WTC11 (cell line): Measurements from ENCODE around the gene ANKRD17. TPM values are rescaled to one million over a fixed set of nuclear protein-coding genes. Genes with fewer than 3 reads are reported as not detected.

Experiments used
- ATAC-seq: fragments of 200-7000 bp; cut with Tn5 transposase; 2 replicates; pipeline ENCODE4 v1.10.0; 2021; ENCODE audit warnings: mild to moderate bottlenecking, moderate library complexity
- CTCF ChIA-PET: fragments of 300-600 bp; sonication (Branson Sonifier 250); formaldehyde crosslinking; loops from one replicate; lab custom pipeline; 2021; ENCODE audit warnings: antibody characterized with exemption; lab: Charles Lee
- POLR2A ChIA-PET: fragments of 350-600 bp; sonication (Branson Sonifier 250); formaldehyde crosslinking; loops from one replicate; lab custom pipeline; 2021; ENCODE audit warnings: antibody characterized with exemption; lab: Charles Lee
- DNase-seq: peaks from one replicate; pipeline ENCODE4 v3.0.0; 2021; ENCODE audit warnings: low spot score
- H3K27ac Mint-ChIP-seq: 2 replicates; pipeline ENCODE4 v1.8.0; 2021; ENCODE audit warnings: mixed read lengths
- H3K27me3 Mint-ChIP-seq: 2 replicates; pipeline ENCODE4 v1.8.0; 2021; ENCODE audit warnings: low read depth, mild to moderate bottlenecking, moderate library complexity, mixed read lengths
- H3K36me3 Mint-ChIP-seq: 2 replicates; pipeline ENCODE4 v1.8.0; 2021; ENCODE audit warnings: mixed read lengths
- H3K4me1 Mint-ChIP-seq: 2 replicates; pipeline ENCODE4 v1.8.0; 2022; ENCODE audit warnings: mixed read lengths
- H3K4me3 Mint-ChIP-seq: 2 replicates; pipeline ENCODE4 v1.8.0; 2021; ENCODE audit warnings: mild to moderate bottlenecking, moderate library complexity, mixed read lengths
- H3K9me3 Mint-ChIP-seq: 2 replicates; pipeline ENCODE4 v1.8.0; 2021; ENCODE audit warnings: mixed read lengths
- ESRRA ChIP-seq: sonication (generic); formaldehyde crosslinking; IDR thresholded peaks from 2 replicates; pipeline ENCODE4 v1.8.1; 2022; ENCODE audit warnings: mild to moderate bottlenecking, missing genetic modification reagents, borderline replicate concordance
- FOXJ3 ChIP-seq: sonication (generic); formaldehyde crosslinking; IDR thresholded peaks from 2 replicates; pipeline ENCODE4 v1.9.0; 2021; ENCODE audit warnings: missing genetic modification reagents, mild to moderate bottlenecking, borderline replicate concordance
- FOXK1 ChIP-seq: sonication (generic); formaldehyde crosslinking; IDR thresholded peaks from 2 replicates; pipeline ENCODE4 v1.8.0; 2022; ENCODE audit warnings: mild to moderate bottlenecking, moderate library complexity, missing genetic modification reagents
- FOXP1 ChIP-seq: sonication (generic); formaldehyde crosslinking; IDR thresholded peaks from 2 replicates; pipeline ENCODE4 v1.8.0; 2022; ENCODE audit warnings: missing genetic modification reagents, mild to moderate bottlenecking, moderate library complexity, borderline replicate concordance
- GABPB1 ChIP-seq: sonication (generic); formaldehyde crosslinking; IDR thresholded peaks from 2 replicates; pipeline ENCODE4 v1.8.1; 2023; ENCODE audit warnings: mild to moderate bottlenecking, missing genetic modification reagents
- IRF2 ChIP-seq: sonication (generic); formaldehyde crosslinking; IDR thresholded peaks from 2 replicates; pipeline ENCODE4 v1.8.0; 2022; ENCODE audit warnings: low read depth, missing genetic modification reagents, borderline replicate concordance
- JUN ChIP-seq: sonication (generic); formaldehyde crosslinking; IDR thresholded peaks from 2 replicates; pipeline ENCODE4 v1.8.0; 2023; ENCODE audit warnings: mild to moderate bottlenecking, missing genetic modification reagents
- KAT7 ChIP-seq: sonication (generic); formaldehyde crosslinking; IDR thresholded peaks from 2 replicates; pipeline ENCODE4 v1.8.1; 2023; ENCODE audit warnings: missing genetic modification reagents, mild to moderate bottlenecking, borderline replicate concordance
- NFATC4 ChIP-seq: fragments of 250-450 bp; sonication (Bioruptor Pico); IDR thresholded peaks from 2 replicates; pipeline ENCODE4 v1.9.0; 2021; ENCODE audit warnings: mild to moderate bottlenecking
- NFE2L1 ChIP-seq: sonication (generic); formaldehyde crosslinking; IDR thresholded peaks from 2 replicates; pipeline ENCODE4 v1.8.1; 2023; ENCODE audit warnings: missing genetic modification reagents
- NR3C1 ChIP-seq: sonication (generic); formaldehyde crosslinking; conservative IDR thresholded peaks from 2 replicates; pipeline ENCODE4 v1.8.1; 2023; ENCODE audit warnings: low read depth, mild to moderate bottlenecking, missing genetic modification reagents
- SOX15 ChIP-seq: fragments of 250-450 bp; sonication (Bioruptor Pico); IDR thresholded peaks from 2 replicates; pipeline ENCODE4 v1.9.0; 2021; ENCODE audit warnings: mild to moderate bottlenecking
- SP1 ChIP-seq: sonication (generic); formaldehyde crosslinking; conservative IDR thresholded peaks from 2 replicates; pipeline ENCODE4 v1.8.1; 2022; ENCODE audit warnings: missing genetic modification reagents
- TEAD4 ChIP-seq: sonication (generic); formaldehyde crosslinking; IDR thresholded peaks from 2 replicates; pipeline ENCODE4 v1.8.0; 2022; ENCODE audit warnings: mild to moderate bottlenecking, missing genetic modification reagents
- ZNF121 ChIP-seq: sonication (generic); formaldehyde crosslinking; IDR thresholded peaks from 2 replicates; pipeline ENCODE4 v1.8.0; 2023; ENCODE audit warnings: missing genetic modification reagents
- ZNF219 ChIP-seq: sonication (generic); formaldehyde crosslinking; IDR thresholded peaks from 2 replicates; pipeline ENCODE4 v1.8.0; 2023; ENCODE audit warnings: missing genetic modification reagents, mild to moderate bottlenecking, borderline replicate concordance
- ZNF263 ChIP-seq: sonication (generic); formaldehyde crosslinking; IDR thresholded peaks from 2 replicates; pipeline ENCODE4 v1.8.1; 2022; ENCODE audit warnings: low read depth, mild to moderate bottlenecking, moderate library complexity, missing genetic modification reagents
- total RNA-seq: library from RNA; stranded (reverse); gene quantifications from 3 replicates; pipeline ENCODE4 v1.2.3, GENCODE V29; 2021
- TF ChIP-seq, protein P1 (sequence below): sonication (generic); formaldehyde crosslinking; IDR thresholded peaks from 2 replicates; pipeline ENCODE4 v1.8.1; 2022; ENCODE audit warnings: mild to moderate bottlenecking, missing genetic modification reagents, moderate library complexity, borderline replicate concordance
- TF ChIP-seq, protein P2 (sequence below): sonication (generic); formaldehyde crosslinking; IDR thresholded peaks from 2 replicates; pipeline ENCODE4 v1.8.1; 2022; ENCODE audit warnings: mild to moderate bottlenecking, moderate library complexity, missing genetic modification reagents
- TF ChIP-seq, protein P3 (sequence below): sonication (generic); formaldehyde crosslinking; conservative IDR thresholded peaks from 2 replicates; pipeline ENCODE4 v1.8.1; 2022; ENCODE audit warnings: mild to moderate bottlenecking, missing genetic modification reagents
- TF ChIP-seq, protein P4 (sequence below): sonication (generic); formaldehyde crosslinking; IDR thresholded peaks from 2 replicates; pipeline ENCODE4 v1.8.1; 2023; ENCODE audit warnings: mild to moderate bottlenecking, missing genetic modification reagents
- TF ChIP-seq, protein P5 (sequence below): sonication (generic); formaldehyde crosslinking; IDR thresholded peaks from 2 replicates; pipeline ENCODE4 v1.8.1; 2023; ENCODE audit warnings: mild to moderate bottlenecking, missing genetic modification reagents, moderate library complexity
- TF ChIP-seq, protein P6 (sequence below): fragments of 200-600 bp; IDR thresholded peaks from 2 replicates; pipeline ENCODE4 v1.8.0; 2022; ENCODE audit warnings: antibody characterized with exemption
- TF ChIP-seq, protein P7 (sequence below): sonication (generic); formaldehyde crosslinking; IDR thresholded peaks from 2 replicates; pipeline ENCODE4 v1.8.0; 2023; ENCODE audit warnings: missing genetic modification reagents

ANKRD17 gene
- total RNA-seq, 1 experiment from 2014 or later = 76.0 TPM

DNA sequence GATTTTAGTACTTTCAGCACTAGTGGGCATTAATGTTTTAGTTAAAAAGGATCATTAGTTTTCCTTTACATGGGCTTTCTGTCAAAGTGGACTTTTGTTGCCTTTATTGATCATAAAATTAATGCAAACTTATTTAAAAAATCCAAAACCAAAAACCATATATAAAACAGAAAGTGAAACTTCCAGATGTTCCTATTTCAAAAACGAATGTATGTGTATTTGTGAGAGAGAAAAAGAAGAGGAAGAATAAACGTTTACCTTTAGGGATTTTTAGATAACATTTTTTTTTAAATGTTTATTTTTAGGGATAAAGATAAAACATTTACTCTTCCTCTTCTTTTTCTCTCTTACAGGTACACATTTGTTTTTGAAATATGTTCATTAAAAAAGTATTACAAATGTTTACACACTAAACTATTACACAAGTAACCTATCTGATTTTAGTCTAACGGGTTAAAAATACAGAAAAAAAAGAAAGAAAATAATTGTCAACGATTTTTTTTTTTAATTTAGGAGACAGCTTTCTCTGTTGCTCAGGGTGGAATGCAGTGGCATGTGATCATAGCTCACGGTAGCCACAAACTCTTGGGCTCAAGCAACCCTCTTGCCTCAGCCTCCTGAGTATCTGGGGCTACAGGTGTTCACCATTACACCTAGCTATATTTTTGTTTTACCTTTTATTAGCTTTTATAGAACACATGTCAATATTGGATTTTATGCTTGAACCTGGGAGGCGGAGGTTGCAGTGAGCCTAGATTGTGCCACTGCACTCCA, 172.3 kb downstream of the ANKRD17 start:
- TF ChIP-seq TEAD4 (no peak), ESRRA (no peak), IRF2 (CRISPR knock-in tag) (no peak), NR3C1 (CRISPR knock-in tag) (no peak), NFATC4 (CRISPR knock-in tag) (no peak), FOXK1 (CRISPR knock-in tag) (no peak), SOX15 (CRISPR knock-in tag) (no peak), ZNF121 (CRISPR knock-in tag) (no peak), ZNF219 (no peak)
- TF ChIP-seq, protein P1, sequence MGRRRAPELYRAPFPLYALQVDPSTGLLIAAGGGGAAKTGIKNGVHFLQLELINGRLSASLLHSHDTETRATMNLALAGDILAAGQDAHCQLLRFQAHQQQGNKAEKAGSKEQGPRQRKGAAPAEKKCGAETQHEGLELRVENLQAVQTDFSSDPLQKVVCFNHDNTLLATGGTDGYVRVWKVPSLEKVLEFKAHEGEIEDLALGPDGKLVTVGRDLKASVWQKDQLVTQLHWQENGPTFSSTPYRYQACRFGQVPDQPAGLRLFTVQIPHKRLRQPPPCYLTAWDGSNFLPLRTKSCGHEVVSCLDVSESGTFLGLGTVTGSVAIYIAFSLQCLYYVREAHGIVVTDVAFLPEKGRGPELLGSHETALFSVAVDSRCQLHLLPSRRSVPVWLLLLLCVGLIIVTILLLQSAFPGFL (CRISPR knock-in tag) = no peak
- Mint-ChIP-seq H3K27me3 (no peaks in the 10 kb centered on the region), H3K4me1 (no peaks in the 10 kb centered on the region), H3K36me3 (peaks cover 43% of the 10 kb centered on the region), H3K4me3 (no peak overlapping the region), H3K9me3 (no peaks in the 10 kb centered on the region), H3K27ac (no peak overlapping the region)
- ChIA-PET CTCF (interaction anchor here (0.7 kb wide), 1 partner anchor 79 kb away, joined by 3 read pairs; no protein-coding TSS in a partner anchor), POLR2A (interaction anchor here (0.7 kb wide), 1 partner anchor 131 kb away, joined by 3 read pairs; no protein-coding TSS in a partner anchor)
- ATAC-seq (no peak), DNase-seq (no peak)

DNA sequence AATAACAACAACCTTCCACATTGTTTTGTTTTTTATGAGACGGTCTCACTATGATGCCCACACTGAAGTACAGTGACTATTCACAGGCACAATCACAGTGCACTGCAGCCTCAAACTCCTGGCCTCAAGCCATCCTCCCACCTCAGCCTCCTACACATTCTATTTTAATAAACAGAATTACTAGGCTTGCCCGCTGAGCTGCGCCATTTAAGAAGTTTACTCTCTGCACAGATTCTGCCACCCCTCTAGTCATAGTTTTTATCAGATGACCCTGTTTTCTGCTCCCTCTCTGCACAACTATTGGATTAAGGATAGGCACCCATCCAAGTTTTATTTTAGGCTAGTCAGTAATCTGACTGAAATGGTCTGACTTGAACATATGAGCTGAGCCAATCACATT, 177.8 kb downstream of the ANKRD17 start:
- Mint-ChIP-seq H3K36me3 (peaks cover 52% of the 10 kb centered on the region), H3K4me3 (no peak overlapping the region), H3K27ac (no peak overlapping the region), H3K27me3 (no peaks in the 10 kb centered on the region), H3K9me3 (no peaks in the 10 kb centered on the region), H3K4me1 (no peaks in the 10 kb centered on the region)
- no peak for ATAC-seq
- TF ChIP-seq GABPB1 (no peak), KAT7 (no peak), NFATC4 (CRISPR knock-in tag) (no peak), FOXJ3 (CRISPR knock-in tag) (no peak), JUN (no peak), FOXP1 (no peak), ZNF263 (no peak), SP1 (no peak), ZNF219 (no peak), SOX15 (CRISPR knock-in tag) (no peak), NFE2L1 (CRISPR knock-in tag) (no peak)
- TF ChIP-seq, protein P2, sequence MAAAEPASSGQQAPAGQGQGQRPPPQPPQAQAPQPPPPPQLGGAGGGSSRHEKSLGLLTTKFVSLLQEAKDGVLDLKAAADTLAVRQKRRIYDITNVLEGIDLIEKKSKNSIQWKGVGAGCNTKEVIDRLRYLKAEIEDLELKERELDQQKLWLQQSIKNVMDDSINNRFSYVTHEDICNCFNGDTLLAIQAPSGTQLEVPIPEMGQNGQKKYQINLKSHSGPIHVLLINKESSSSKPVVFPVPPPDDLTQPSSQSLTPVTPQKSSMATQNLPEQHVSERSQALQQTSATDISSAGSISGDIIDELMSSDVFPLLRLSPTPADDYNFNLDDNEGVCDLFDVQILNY (CRISPR knock-in tag) = no peak
- TF ChIP-seq, protein P3, sequence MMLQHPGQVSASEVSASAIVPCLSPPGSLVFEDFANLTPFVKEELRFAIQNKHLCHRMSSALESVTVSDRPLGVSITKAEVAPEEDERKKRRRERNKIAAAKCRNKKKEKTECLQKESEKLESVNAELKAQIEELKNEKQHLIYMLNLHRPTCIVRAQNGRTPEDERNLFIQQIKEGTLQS (CRISPR knock-in tag) = no peak
- TF ChIP-seq, protein P4, sequence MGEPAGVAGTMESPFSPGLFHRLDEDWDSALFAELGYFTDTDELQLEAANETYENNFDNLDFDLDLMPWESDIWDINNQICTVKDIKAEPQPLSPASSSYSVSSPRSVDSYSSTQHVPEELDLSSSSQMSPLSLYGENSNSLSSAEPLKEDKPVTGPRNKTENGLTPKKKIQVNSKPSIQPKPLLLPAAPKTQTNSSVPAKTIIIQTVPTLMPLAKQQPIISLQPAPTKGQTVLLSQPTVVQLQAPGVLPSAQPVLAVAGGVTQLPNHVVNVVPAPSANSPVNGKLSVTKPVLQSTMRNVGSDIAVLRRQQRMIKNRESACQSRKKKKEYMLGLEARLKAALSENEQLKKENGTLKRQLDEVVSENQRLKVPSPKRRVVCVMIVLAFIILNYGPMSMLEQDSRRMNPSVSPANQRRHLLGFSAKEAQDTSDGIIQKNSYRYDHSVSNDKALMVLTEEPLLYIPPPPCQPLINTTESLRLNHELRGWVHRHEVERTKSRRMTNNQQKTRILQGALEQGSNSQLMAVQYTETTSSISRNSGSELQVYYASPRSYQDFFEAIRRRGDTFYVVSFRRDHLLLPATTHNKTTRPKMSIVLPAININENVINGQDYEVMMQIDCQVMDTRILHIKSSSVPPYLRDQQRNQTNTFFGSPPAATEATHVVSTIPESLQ (CRISPR knock-in tag) = no peak
- TF ChIP-seq, protein P5, sequence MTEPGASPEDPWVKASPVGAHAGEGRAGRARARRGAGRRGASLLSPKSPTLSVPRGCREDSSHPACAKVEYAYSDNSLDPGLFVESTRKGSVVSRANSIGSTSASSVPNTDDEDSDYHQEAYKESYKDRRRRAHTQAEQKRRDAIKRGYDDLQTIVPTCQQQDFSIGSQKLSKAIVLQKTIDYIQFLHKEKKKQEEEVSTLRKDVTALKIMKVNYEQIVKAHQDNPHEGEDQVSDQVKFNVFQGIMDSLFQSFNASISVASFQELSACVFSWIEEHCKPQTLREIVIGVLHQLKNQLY (CRISPR knock-in tag) = no peak
- TF ChIP-seq, protein P6, sequence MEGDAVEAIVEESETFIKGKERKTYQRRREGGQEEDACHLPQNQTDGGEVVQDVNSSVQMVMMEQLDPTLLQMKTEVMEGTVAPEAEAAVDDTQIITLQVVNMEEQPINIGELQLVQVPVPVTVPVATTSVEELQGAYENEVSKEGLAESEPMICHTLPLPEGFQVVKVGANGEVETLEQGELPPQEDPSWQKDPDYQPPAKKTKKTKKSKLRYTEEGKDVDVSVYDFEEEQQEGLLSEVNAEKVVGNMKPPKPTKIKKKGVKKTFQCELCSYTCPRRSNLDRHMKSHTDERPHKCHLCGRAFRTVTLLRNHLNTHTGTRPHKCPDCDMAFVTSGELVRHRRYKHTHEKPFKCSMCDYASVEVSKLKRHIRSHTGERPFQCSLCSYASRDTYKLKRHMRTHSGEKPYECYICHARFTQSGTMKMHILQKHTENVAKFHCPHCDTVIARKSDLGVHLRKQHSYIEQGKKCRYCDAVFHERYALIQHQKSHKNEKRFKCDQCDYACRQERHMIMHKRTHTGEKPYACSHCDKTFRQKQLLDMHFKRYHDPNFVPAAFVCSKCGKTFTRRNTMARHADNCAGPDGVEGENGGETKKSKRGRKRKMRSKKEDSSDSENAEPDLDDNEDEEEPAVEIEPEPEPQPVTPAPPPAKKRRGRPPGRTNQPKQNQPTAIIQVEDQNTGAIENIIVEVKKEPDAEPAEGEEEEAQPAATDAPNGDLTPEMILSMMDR = no peak
- TF ChIP-seq, protein P7, sequence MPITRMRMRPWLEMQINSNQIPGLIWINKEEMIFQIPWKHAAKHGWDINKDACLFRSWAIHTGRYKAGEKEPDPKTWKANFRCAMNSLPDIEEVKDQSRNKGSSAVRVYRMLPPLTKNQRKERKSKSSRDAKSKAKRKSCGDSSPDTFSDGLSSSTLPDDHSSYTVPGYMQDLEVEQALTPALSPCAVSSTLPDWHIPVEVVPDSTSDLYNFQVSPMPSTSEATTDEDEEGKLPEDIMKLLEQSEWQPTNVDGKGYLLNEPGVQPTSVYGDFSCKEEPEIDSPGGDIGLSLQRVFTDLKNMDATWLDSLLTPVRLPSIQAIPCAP (CRISPR knock-in tag) = no peak
- ChIA-PET POLR2A (no interaction called here), CTCF (no interaction called here)
- no peak for DNase-seq
